ENCODE results near the gene FKBP14. TPM values are rescaled to one million over a fixed set of nuclear protein-coding genes. Genes with fewer than 3 reads are reported as not detected.

The FKBP14 gene
- total RNA-seq, 2 donors from 2014 or later: 6.1 to 8.5 TPM

DNA sequence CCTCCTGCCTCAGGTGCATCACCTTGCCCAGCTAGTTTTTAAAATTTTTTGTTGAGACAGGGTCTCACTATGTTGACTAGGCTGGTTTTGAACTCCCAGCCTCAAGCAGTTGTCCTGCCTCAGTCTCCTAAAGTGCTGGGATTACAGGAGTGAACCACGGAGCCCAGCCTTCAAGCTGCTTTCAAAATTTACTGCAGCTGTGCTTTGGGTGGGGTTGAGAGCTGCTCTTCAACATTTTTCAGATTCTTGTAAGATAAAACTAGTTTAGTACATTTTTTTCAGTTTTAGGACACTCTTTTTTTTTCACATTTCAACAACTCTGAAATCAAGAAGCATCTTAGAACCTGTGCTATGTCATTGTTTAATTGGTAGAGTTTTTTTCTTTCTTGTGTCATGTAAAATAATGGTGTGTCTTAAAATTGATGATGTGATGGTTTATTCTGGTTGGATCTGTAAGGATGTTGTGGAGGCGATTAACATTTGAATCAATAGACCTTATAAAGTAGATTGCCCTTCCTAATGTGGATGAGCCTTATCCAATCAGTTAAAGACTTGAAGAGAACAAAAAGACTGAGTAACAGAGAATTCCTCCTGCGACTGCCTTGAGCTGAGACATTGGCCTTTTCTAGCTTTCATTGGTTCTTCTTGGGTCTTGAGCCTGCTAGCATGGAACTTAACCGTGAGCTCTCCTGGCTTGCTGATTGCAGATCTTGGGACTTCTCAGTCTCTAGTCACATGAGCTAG is 15.2 kb upstream of the FKBP14 start:
- Histone ChIP-seq H3K27ac (no peak overlapping the region), H3K36me3 (peaks cover 6% of the 10 kb centered on the region), H3K4me1 (no peaks in the 10 kb centered on the region), H3K9me3 (no peaks in the 10 kb centered on the region), H3K4me3 (no peak overlapping the region), H3K27me3 (no peaks in the 10 kb centered on the region)
- no peak for DNase-seq (ENCODE audit: low spot score)
- TF ChIP-seq, protein P1, sequence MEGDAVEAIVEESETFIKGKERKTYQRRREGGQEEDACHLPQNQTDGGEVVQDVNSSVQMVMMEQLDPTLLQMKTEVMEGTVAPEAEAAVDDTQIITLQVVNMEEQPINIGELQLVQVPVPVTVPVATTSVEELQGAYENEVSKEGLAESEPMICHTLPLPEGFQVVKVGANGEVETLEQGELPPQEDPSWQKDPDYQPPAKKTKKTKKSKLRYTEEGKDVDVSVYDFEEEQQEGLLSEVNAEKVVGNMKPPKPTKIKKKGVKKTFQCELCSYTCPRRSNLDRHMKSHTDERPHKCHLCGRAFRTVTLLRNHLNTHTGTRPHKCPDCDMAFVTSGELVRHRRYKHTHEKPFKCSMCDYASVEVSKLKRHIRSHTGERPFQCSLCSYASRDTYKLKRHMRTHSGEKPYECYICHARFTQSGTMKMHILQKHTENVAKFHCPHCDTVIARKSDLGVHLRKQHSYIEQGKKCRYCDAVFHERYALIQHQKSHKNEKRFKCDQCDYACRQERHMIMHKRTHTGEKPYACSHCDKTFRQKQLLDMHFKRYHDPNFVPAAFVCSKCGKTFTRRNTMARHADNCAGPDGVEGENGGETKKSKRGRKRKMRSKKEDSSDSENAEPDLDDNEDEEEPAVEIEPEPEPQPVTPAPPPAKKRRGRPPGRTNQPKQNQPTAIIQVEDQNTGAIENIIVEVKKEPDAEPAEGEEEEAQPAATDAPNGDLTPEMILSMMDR (IDR thresholded peaks at IDR 0.05): no peak

DNA sequence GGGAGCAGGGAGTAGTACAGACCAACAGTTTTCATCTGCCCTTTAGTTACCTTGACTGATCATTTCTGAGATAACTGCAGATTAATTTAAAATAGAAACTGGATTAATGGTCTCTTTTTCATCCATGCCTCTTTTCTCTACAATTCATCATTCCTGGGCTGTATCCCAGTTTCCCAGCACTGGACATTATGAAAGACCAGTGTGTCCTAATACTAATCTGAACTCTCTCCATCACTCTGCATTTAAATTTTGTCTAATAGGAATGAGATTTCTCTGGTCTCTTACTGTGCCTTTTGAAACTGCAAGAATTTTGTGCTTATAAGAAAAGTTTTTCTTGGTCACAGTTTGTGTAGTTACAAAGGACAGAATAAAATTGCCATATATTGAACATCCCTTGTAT is 14.4 kb upstream of the FKBP14 start:
- Histone ChIP-seq H3K27me3 (no peaks in the 10 kb centered on the region), H3K9me3 (no peaks in the 10 kb centered on the region), H3K4me1 (no peaks in the 10 kb centered on the region)

DNA sequence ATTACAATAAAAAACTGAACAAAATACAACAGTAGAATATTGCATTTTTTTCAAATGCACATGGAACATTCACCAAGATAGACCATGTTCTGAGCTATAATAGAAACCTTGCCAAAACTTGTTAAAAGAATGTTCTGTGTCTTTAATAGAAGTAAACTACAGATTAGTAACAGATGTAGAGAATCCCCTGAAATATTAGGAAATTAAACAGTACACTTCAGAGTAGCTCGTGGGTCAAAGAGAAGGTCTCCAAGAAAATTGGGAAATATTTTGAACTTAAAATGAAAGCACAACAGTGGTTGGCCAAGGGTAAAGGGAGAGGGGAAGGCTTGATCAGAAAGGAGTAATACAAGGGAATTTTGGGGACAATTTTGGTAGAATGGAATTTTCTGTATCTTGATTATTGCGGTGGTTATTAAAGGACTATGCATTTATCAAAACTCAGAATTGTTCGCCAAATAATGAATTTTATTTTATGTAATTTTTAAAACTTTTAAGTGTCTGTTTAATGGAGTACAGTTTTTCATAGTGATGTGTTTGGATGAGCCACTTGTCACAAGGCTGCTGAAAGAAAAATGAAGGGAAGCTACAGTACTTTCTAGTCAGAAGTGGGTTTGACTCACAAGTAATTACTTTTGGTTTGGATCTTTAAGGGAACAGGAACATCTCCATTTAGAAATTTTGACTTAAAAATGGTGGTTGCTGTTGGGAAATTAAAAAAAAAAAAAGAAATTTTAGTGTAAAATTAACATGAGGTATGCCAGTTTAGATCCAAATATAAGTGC is 11.9 kb upstream of the FKBP14 start:
- no peaks in the 10 kb centered on the region for H3K9me3 ChIP-seq
- no peaks in the 10 kb centered on the region for H3K4me1 ChIP-seq
- TF ChIP-seq, protein P1 (IDR thresholded peaks at IDR 0.05): no peak
- H3K36me3 ChIP-seq: no peaks in the 10 kb centered on the region
- no peak for DNase-seq (ENCODE audit: low spot score)
- no peak overlapping the region for H3K4me3 ChIP-seq
- H3K27ac ChIP-seq: no peak overlapping the region
- no peaks in the 10 kb centered on the region for H3K27me3 ChIP-seq

More for the DNA sequence above, 14.4 kb upstream of the FKBP14 start:
- no peaks in the 10 kb centered on the region for H3K36me3 ChIP-seq
- no peak for DNase-seq (ENCODE audit: low spot score)
- H3K4me3 ChIP-seq: no peak overlapping the region
- no peak overlapping the region for H3K27ac ChIP-seq
- TF ChIP-seq, protein P1 (IDR thresholded peaks at IDR 0.05): no peak

DNA sequence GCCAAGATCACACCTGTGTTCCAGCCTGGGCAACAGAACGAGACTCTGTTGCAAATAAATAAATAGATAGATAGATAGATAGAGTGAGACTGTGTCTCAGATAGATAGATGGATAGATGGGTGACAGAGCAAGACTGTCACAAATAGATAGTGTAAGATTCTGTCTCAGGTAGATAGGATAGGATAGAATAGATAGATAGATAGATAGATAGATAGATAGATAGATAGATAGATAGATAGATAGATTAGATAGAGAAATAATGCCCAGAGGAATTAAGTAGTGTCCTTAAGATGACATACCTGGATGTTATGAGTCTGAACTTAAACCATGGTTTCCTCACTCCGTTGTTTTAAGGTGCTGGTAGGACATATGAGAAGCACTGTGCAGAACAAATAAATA is 9.7 kb upstream of the FKBP14 start:
- H3K4me3 ChIP-seq: no peak overlapping the region
- no peak overlapping the region for H3K27ac ChIP-seq
- H3K27me3 ChIP-seq: no peaks in the 10 kb centered on the region
- H3K4me1 ChIP-seq: peaks cover 0 to 4% of the 10 kb centered on the region in 2 donors
- DNase-seq (ENCODE audit: low spot score): no peak
- TF ChIP-seq, protein P1 (IDR thresholded peaks at IDR 0.05): no peak
- no peaks in the 10 kb centered on the region for H3K36me3 ChIP-seq
- H3K9me3 ChIP-seq: no peaks in the 10 kb centered on the region

DNA sequence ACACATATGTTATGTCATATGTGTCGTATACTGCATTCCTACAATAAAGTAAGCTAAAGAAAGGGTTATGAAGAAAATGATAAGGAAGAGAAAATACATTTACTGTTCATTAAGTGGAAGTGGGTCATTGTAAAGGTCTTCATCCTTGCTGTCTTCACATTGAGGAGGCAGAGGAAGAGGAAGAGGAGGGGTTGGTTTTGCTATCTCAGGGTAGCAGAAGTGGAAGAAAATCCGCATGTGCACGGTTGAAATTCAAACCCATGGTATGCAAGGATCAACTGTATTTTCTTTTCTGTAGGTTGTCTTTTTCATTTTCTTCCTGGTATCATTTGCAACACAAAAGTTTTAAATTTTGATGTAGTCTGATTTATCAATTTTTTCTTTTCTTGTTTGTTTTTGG is 8.0 kb upstream of the FKBP14 start:
- Histone ChIP-seq H3K4me3 (no peak overlapping the region), H3K4me1 (peaks cover 0 to 15% of the 10 kb centered on the region in 2 donors), H3K9me3 (no peaks in the 10 kb centered on the region), H3K36me3 (no peaks in the 10 kb centered on the region), H3K27ac (no peak overlapping the region), H3K27me3 (no peaks in the 10 kb centered on the region)
- DNase-seq (ENCODE audit: low spot score): no peak
- TF ChIP-seq, protein P1 (IDR thresholded peaks at IDR 0.05): no peak
